Adrenal gland (tissue), 12 donors: Measurements from ENCODE around the gene CRYAB. TPM values are rescaled to one million over a fixed set of nuclear protein-coding genes. Genes with fewer than 3 reads are reported as not detected.

ENCODE experiments used
- DNase-seq, 7 donors: peaks; one replicate each; pipeline ENCODE4 v3.0.0-alpha.2; 2019 to 2020
- H3K27ac ChIP-seq, 5 donors: fragments of 200-600 bp; sonication (generic) in 4 of 5; 1 replicate in 3 of 5; 2 replicates in 2 of 5; pipeline versions ENCODE4 v1.5.1 to v1.8.0; 2016 to 2020; ENCODE audit warnings: mild to moderate bottlenecking in 1 of 5
- H3K27me3 ChIP-seq: fragments of 200-600 bp; 2 replicates; pipeline ENCODE4 v1.8.0; 2021
- H3K36me3 ChIP-seq, 2 donors: fragments of 200-600 bp; replicated peaks in 1 of 2; 1 replicate in 1 of 2; 2 replicates in 1 of 2; pipeline versions ENCODE4 v1.5.1 to v1.8.0; 2018 to 2022
- H3K4me1 ChIP-seq, 2 donors: fragments of 200-600 bp; replicated peaks in 1 of 2; 1 replicate in 1 of 2; 2 replicates in 1 of 2; pipeline versions ENCODE4 v1.5.1 to v1.8.0; 2018 to 2021
- H3K4me3 ChIP-seq, 4 donors: fragments of 200-600 bp; sonication (generic) in 3 of 4; one replicate each; pipeline ENCODE4 v1.5.1; 2016 to 2018
- H3K9me3 ChIP-seq, 3 donors: fragments of 200-600 bp; sonication (generic) in 1 of 3; replicated peaks in 1 of 3; 1 replicate in 2 of 3; 2 replicates in 1 of 3; pipeline versions ENCODE4 v1.5.1 to v1.8.0; 2016 to 2021
- CTCF ChIP-seq, 6 experiments: fragments of 450-650 bp in 4 of 6; fragments of 200-600 bp in 2 of 6; sonication (generic) in 1 of 6; IDR thresholded peaks; 1 replicate in 5 of 6; 2 replicates in 1 of 6; pipeline versions ENCODE4 v1.5.1 to v1.8.0; 2016 to 2021; ENCODE audit warnings: antibody characterized with exemption in 6 of 6, mild to moderate bottlenecking in 2 of 6, moderate library complexity in 1 of 6
- POLR2A ChIP-seq, 2 donors: fragments of 450-650 bp; IDR thresholded peaks; one replicate each; pipeline ENCODE4 v1.6.1; 2017; ENCODE audit warnings: antibody characterized with exemption in 2 of 2, mild to moderate bottlenecking in 2 of 2, moderate library complexity in 1 of 2
- WGBS, 4 donors: extraction: QIAGEN DNeasy Blood & Tissue Kit in 2 of 4; methylation state at CpG; one replicate each; pipeline versions ENCODE4 v1.1.5 to v1.1.7; 2013 to 2017; 5-methylcytosine and 5-hydroxymethylcytosine counted together
- intact Hi-C, 2 donors: fragments of 100-400 bp; cut with DNase I; formaldehyde crosslinking; loops; one replicate each; pipeline versions ENCODE4 v1.14.1 to v1.15.0; 2022 to 2023
- polyA plus RNA-seq, 3 donors: library from polyadenylated mRNA; stranded (reverse); fragments of 200-250 nt in 2 of 3; fragments of 350-450 nt in 1 of 3; fragmentation: Illumina TruSeq in 1 of 3; extraction: RNeasy Lipid Tissue Mini Kit (QIAGEN cat#74804) in 1 of 3; gene quantifications; one replicate each; pipeline ENCODE4 v1.2.3, GENCODE V29; 2013 to 2014
- total RNA-seq, 9 donors: library from RNA; depleted of rRNA in 4 of 9; stranded (reverse); fragments of >200 nt in 4 of 9; fragments of 120-200 nt in 1 of 9; fragmentation: NEBNext Ultra II Directional in 1 of 9; extraction: Animal tissue kit (Norgen Biotek cat#: 25700) in 1 of 9; gene quantifications; one replicate each; pipeline versions ENCODE4 v1.1.0 to v1.2.4, GENCODE V29; 2013 to 2023
- donor health status: healthy with polysubstance abuse.
- donor health status: Bipolar disorder and iron deficiency.
- donor health status: DM: yes; HTN: yes; CAD: no.
- donor health status: DM: no; HTN: no; CAD: no.
- donor health status: DM: no; HTN: no; CAD: no.
- donor health status: DM: yes; HTN: yes; CAD: no.

Gene CRYAB
- total and polyA plus RNA-seq, 12 donors: 6.8 to 108 (median 66.5) TPM

- H3K36me3 ChIP-seq: no peaks in the 10 kb centered on the region
- 61 to 77% (median 70%) methylated on average over 12 to 24 of the region's 24 CpGs for WGBS, 4 donors
- DNase-seq: no peak
These were observed 1.7 kb upstream of the CRYAB start for GRCh38 chr11:111913031-111913861.

GRCh38 chr11:111912535-111912934 lies 965 bp upstream of the CRYAB start, which contains the start of gene HSPB2:
Gene HSPB2, plus strand, starts transcription at chr11:111912734. Its CDS starts 96 bp downstream, at chr11:111912830.
- Histone ChIP-seq H3K4me3 (peak within 1 kb of the TSS in 2 of 4 donors; percentile 13 to 53), H3K36me3 (no peaks in the 10 kb centered on the region), H3K27ac (peak within 1 kb of the TSS; percentile 51 to 87 (median 61)), H3K4me1 (peaks cover 17 to 30% of the 10 kb centered on the region in 2 donors), H3K9me3 (no peaks in the 10 kb centered on the region), H3K27me3 (no peaks in the 10 kb centered on the region)
- TF ChIP-seq CTCF (IDR thresholded peaks at IDR 0.05): no peak
- TF ChIP-seq POLR2A (IDR thresholded peaks at IDR 0.05): no peak
- WGBS, 4 donors: 15 to 33% (median 28%) methylated on average over 5 to 26 of the region's 26 CpGs
- DNase-seq: peak in 1 of 7 donors; percentile 18
- intact Hi-C loops: no loop called here

More at GRCh38 chr11:111913031-111913861, 1.7 kb upstream of the CRYAB start:
- Histone ChIP-seq H3K27me3 (no peaks in the 10 kb centered on the region), H3K27ac (peak overlapping the region in 4 of 5 donors; percentile 60 to 87 (median 70)), H3K4me1 (peaks cover 17 to 30% of the 10 kb centered on the region in 2 donors), H3K4me3 (peak overlapping the region in 1 of 4 donors; percentile 53), H3K9me3 (no peaks in the 10 kb centered on the region)
- TF ChIP-seq CTCF (IDR thresholded peaks at IDR 0.05) (no peak), POLR2A (IDR thresholded peaks at IDR 0.05) (no peak)
- intact Hi-C loops: no loop called here

GRCh38 chr11:111910676-111911562 lies 651 bp downstream of the CRYAB start:
- Histone ChIP-seq H3K36me3 (no peaks in the 10 kb centered on the region), H3K27ac (peak overlapping the region in 4 of 5 donors; percentile 54 to 87 (median 70)), H3K4me1 (peaks cover 17 to 30% of the 10 kb centered on the region in 2 donors), H3K4me3 (peak overlapping the region in 1 of 4 donors; percentile 53), H3K9me3 (no peaks in the 10 kb centered on the region), H3K27me3 (no peaks in the 10 kb centered on the region)
- WGBS, 4 donors: 77 to 81% (median 79%) methylated on average over 8 to 9 of the region's 9 CpGs
- no peak for DNase-seq
- intact Hi-C loops: no loop called here
- TF ChIP-seq POLR2A (IDR thresholded peaks at IDR 0.05): no peak
- no peak for TF ChIP-seq CTCF (IDR thresholded peaks at IDR 0.05)

- H3K27me3 ChIP-seq: no peaks in the 10 kb centered on the region
- no peak for DNase-seq
- peak overlapping the region in 1 of 4 donors; percentile 53 for H3K4me3 ChIP-seq
- 78 to 86% (median 84%) methylated on average over 5 of the region's 5 CpGs for WGBS, 4 donors
- intact Hi-C loops: no loop called here
- H3K27ac ChIP-seq: no peak overlapping the region
- peaks cover 17 to 30% of the 10 kb centered on the region in 2 donors for H3K4me1 ChIP-seq
- H3K9me3 ChIP-seq: no peaks in the 10 kb centered on the region
- no peak for TF ChIP-seq POLR2A (IDR thresholded peaks at IDR 0.05)
- no peak for TF ChIP-seq CTCF (IDR thresholded peaks at IDR 0.05)
- H3K36me3 ChIP-seq: no peaks in the 10 kb centered on the region
These were observed 2.2 kb downstream of the CRYAB start for GRCh38 chr11:111909378-111909777.
